Suprapubic skin (tissue), 4 donors: ENCODE measurements around the gene DNAI7.

Experiments used
- EP300 ChIP-seq: sonication (generic); formaldehyde crosslinking; IDR thresholded peaks from one replicate; pipeline ENCODE4 v1.6.1; 2017; ENCODE audit warnings: antibody characterized with exemption
- POLR2A ChIP-seq, 2 donors: fragments of 450-650 bp; IDR thresholded peaks; one replicate each; pipeline ENCODE4 v1.6.1; 2017; ENCODE audit warnings: antibody characterized with exemption in 2 of 2, mild to moderate bottlenecking in 2 of 2, moderate library complexity in 2 of 2
- POLR2AphosphoS5 ChIP-seq, 3 donors: sonication (generic); formaldehyde crosslinking; IDR thresholded peaks; one replicate each; pipeline ENCODE4 v1.6.1; 2017; ENCODE audit warnings: antibody characterized with exemption in 3 of 3
- TF ChIP-seq, protein P1 (sequence below), 2 donors: fragments of 200-600 bp in 1 of 2; fragments of 450-650 bp in 1 of 2; sonication (generic) in 1 of 2; IDR thresholded peaks; one replicate each; pipeline ENCODE4 v1.5.1; 2016 to 2019; ENCODE audit warnings: antibody characterized with exemption in 2 of 2, mild to moderate bottlenecking in 1 of 2, moderate library complexity in 1 of 2

GRCh38 chr12:25101092-25101445 is 93.9 kb downstream of the DNAI7 start:
- TF ChIP-seq, protein P1, sequence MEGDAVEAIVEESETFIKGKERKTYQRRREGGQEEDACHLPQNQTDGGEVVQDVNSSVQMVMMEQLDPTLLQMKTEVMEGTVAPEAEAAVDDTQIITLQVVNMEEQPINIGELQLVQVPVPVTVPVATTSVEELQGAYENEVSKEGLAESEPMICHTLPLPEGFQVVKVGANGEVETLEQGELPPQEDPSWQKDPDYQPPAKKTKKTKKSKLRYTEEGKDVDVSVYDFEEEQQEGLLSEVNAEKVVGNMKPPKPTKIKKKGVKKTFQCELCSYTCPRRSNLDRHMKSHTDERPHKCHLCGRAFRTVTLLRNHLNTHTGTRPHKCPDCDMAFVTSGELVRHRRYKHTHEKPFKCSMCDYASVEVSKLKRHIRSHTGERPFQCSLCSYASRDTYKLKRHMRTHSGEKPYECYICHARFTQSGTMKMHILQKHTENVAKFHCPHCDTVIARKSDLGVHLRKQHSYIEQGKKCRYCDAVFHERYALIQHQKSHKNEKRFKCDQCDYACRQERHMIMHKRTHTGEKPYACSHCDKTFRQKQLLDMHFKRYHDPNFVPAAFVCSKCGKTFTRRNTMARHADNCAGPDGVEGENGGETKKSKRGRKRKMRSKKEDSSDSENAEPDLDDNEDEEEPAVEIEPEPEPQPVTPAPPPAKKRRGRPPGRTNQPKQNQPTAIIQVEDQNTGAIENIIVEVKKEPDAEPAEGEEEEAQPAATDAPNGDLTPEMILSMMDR (IDR thresholded peaks at IDR 0.05), result no peak
- TF ChIP-seq POLR2A (IDR thresholded peaks at IDR 0.05) (no peak), POLR2AphosphoS5 (IDR thresholded peaks at IDR 0.05) (no peak), EP300 (no peak)
